OCI-LY7 (cell line): ENCODE data around the gene DLGAP4.

Experiments
- CTCF ChIP-seq: fragments of 200-600 bp; sonication (generic); conservative IDR thresholded peaks from 2 replicates; pipeline ENCODE4 v1.5.1; 2014; ENCODE audit warnings: mild to moderate bottlenecking, antibody characterized with exemption, low read length, moderate library complexity, mixed read lengths
- EZH2phosphoT487 ChIP-seq: fragments of 200-600 bp; sonication (generic); IDR thresholded peaks from 2 replicates; pipeline ENCODE4 v1.6.1; 2018; ENCODE audit warnings: low read depth, borderline replicate concordance, mild to moderate bottlenecking, mixed run types, antibody characterized with exemption, low read length, moderate library complexity, mixed read lengths

- TF ChIP-seq CTCF (peak; percentile 81), EZH2phosphoT487 (no peak)
Observed at GRCh38 chr20:36506253-36506652, 200.1 kb downstream of the DLGAP4 start.
